Measurements from ENCODE around the gene RXRA.
A peak's percentile ranks its signal among the peaks of the same experiment; 100 is the strongest.

Gene RXRA

DNA sequence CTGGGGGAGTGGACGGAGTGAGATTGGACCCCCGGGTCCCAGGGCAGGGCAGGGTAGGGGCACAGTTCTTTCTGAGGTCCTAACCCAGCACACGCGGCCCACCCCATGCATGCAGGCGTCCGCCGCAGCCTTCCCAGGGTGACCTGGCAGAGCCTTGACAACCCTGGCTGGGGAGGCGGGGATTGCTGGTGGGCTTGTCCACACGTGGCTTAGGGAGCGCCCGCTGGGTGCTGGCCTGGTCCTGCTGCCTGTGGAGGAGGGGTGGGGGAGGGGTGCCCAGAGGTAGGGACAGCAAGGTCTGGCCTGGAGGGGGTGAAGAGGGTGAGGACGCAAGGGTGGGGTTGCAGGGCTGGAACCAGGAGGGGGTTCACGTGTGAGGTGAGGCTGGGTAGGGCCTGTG lies 6.0 kb downstream of the RXRA start:
- Histone ChIP-seq H2AFZ (ENCODE audit: insufficient read depth, low read length, poor library complexity) (no peak overlapping the region), H3K79me2 (ENCODE audit: control insufficient read depth, insufficient read depth, low read length, poor library complexity) (peaks cover 50% of the 10 kb centered on the region), H4K12ac (ENCODE audit: low read depth, low read length) (no peak overlapping the region), H3K4me1 (ENCODE audit: control insufficient read depth in 1 of 2, insufficient read depth in 2 of 2, low read length in 2 of 2) (peaks cover 29 to 30% of the 10 kb centered on the region in 2 experiments), H3K27ac (ENCODE audit: low read depth, low read length) (no peak overlapping the region), H3K36me3 (ENCODE audit: control insufficient read depth in 1 of 2, insufficient read depth in 2 of 2, low read length in 2 of 2) (no peaks in the 10 kb centered on the region), H3K9ac (ENCODE audit: low read length) (no peak overlapping the region), H3K4me2 (ENCODE audit: low read length) (no peak overlapping the region), H2BK120ac (ENCODE audit: insufficient read depth, low read length, poor library complexity) (no peak overlapping the region), H3K14ac (ENCODE audit: low read length) (no peak overlapping the region), H2BK5ac (ENCODE audit: low read depth, low read length, poor library complexity) (no peak overlapping the region), H3K23ac (ENCODE audit: low read length) (no peak overlapping the region), H3K4ac (ENCODE audit: low read depth, low read length) (peak overlapping the region; percentile 71), H3K27me3 (ENCODE audit: insufficient read depth, low read length) (no peaks in the 10 kb centered on the region), H2BK12ac (ENCODE audit: low read length) (no peak overlapping the region), H3K79me1 (ENCODE audit: low read length) (peaks cover 6% of the 10 kb centered on the region), H3K18ac (ENCODE audit: low read length) (no peak overlapping the region), H3K4me3 (ENCODE audit: low read depth, low read length) (no peak overlapping the region), H3K9me3 (ENCODE audit: insufficient read depth, low read depth, low read length) (no peaks in the 10 kb centered on the region), H4K8ac (ENCODE audit: low read depth, low read length) (no peak overlapping the region), H2AK5ac (ENCODE audit: low read length) (no peak overlapping the region), H4K91ac (ENCODE audit: low read depth, low read length) (no peak overlapping the region)
- no CpG with 5 or more reads among the region's 13 CpGs for WGBS (ENCODE audit: extremely low coverage, insufficient coverage, insufficient read length)
- DNase-seq, result no peak

DNA sequence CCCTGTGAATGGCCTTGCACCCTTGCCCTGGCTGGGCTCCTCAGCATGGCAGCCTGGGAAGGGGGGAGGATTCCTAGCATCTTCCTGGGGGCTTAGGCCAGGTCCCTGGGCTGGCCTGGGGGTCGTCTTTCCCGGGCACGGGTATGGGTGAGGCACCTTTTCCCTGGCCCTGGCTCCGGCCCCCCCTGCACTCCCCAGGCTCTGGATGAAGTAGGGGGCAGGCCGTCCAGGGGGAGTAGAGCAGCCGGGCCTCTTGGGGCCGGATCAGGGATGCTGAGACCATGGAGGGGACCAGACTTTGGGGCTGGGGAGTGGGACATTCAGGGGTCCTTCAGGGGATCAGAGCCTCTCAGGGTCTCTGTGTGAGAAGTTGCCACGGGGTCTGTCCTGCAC lies 6.6 kb downstream of the RXRA start:
- no peak overlapping the region for H3K14ac ChIP-seq (ENCODE audit: low read length)
- H3K36me3 ChIP-seq (ENCODE audit: control insufficient read depth in 1 of 2, insufficient read depth in 2 of 2, low read length in 2 of 2), result no peaks in the 10 kb centered on the region
- H3K79me1 ChIP-seq (ENCODE audit: low read length), result peaks cover 5% of the 10 kb centered on the region
- H3K4ac ChIP-seq (ENCODE audit: low read depth, low read length), result peak overlapping the region; percentile 71
- H2AK5ac ChIP-seq (ENCODE audit: low read length), result no peak overlapping the region
- peaks cover 46% of the 10 kb centered on the region for H3K79me2 ChIP-seq (ENCODE audit: control insufficient read depth, insufficient read depth, low read length, poor library complexity)
- DNase-seq, result no peak
- H4K8ac ChIP-seq (ENCODE audit: low read depth, low read length), result no peak overlapping the region
- H3K23ac ChIP-seq (ENCODE audit: low read length), result no peak overlapping the region
- no peak overlapping the region for H3K4me3 ChIP-seq (ENCODE audit: low read depth, low read length)
- peaks cover 23 to 25% of the 10 kb centered on the region in 2 experiments for H3K4me1 ChIP-seq (ENCODE audit: control insufficient read depth in 1 of 2, insufficient read depth in 2 of 2, low read length in 2 of 2)
- H3K27me3 ChIP-seq (ENCODE audit: insufficient read depth, low read length), result no peaks in the 10 kb centered on the region
- H2AFZ ChIP-seq (ENCODE audit: insufficient read depth, low read length, poor library complexity), result no peak overlapping the region
- whole genome bisulfite sequencing (ENCODE audit: extremely low coverage, insufficient coverage, insufficient read length), result no CpG with 5 or more reads among the region's 8 CpGs
- H3K9me3 ChIP-seq (ENCODE audit: insufficient read depth, low read depth, low read length), result no peaks in the 10 kb centered on the region
- no peak overlapping the region for H3K27ac ChIP-seq (ENCODE audit: low read depth, low read length)
- no peak overlapping the region for H3K4me2 ChIP-seq (ENCODE audit: low read length)
- no peak overlapping the region for H4K12ac ChIP-seq (ENCODE audit: low read depth, low read length)
- H4K91ac ChIP-seq (ENCODE audit: low read depth, low read length), result no peak overlapping the region
- no peak overlapping the region for H2BK5ac ChIP-seq (ENCODE audit: low read depth, low read length, poor library complexity)
- H3K9ac ChIP-seq (ENCODE audit: low read length), result no peak overlapping the region
- H2BK120ac ChIP-seq (ENCODE audit: insufficient read depth, low read length, poor library complexity), result no peak overlapping the region
- H2BK12ac ChIP-seq (ENCODE audit: low read length), result no peak overlapping the region
- no peak overlapping the region for H3K18ac ChIP-seq (ENCODE audit: low read length)

DNA sequence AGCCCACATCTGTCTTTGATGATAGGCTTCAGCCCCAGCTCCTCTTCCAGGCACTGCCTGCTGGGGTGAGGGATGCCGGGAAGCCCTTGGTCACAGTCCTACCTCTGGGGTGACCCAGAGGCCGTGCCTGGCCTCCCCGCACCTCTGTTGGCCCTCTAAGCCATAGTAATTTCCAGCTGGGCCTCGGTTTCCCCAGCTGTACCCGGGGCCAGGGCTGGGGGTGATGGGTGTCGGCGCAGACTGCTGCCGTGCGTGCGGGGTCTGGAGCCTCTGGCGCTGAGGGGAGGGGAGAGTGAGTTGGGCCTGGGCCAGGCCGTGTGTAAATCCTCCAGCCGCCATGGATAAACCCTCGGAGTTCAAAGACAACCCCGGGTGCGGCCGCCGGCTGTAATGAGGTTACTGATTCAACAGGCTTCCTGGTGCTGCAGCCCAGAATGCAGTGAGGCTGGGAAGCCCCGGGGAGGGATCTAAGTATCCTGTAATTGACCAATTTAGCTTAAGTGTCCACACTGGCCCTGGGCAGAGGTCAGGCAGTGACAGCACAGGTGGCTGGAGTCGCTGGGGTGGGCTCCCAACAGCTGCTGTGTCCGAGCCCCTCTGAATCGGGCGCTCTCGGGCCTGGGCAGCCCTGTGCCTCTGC lies 7.1 kb downstream of the RXRA start:
- Histone ChIP-seq H3K27ac (ENCODE audit: low read depth, low read length) (no peak overlapping the region), H2AFZ (ENCODE audit: insufficient read depth, low read length, poor library complexity) (no peak overlapping the region), H3K79me1 (ENCODE audit: low read length) (peaks cover 2% of the 10 kb centered on the region), H3K4me3 (ENCODE audit: low read depth, low read length) (no peak overlapping the region), H4K8ac (ENCODE audit: low read depth, low read length) (no peak overlapping the region), H3K4me2 (ENCODE audit: low read length) (no peak overlapping the region), H3K4ac (ENCODE audit: low read depth, low read length) (peak overlapping the region; percentile 5), H2BK120ac (ENCODE audit: insufficient read depth, low read length, poor library complexity) (no peak overlapping the region), H2AK5ac (ENCODE audit: low read length) (no peak overlapping the region), H3K9ac (ENCODE audit: low read length) (no peak overlapping the region), H4K12ac (ENCODE audit: low read depth, low read length) (no peak overlapping the region), H3K4me1 (ENCODE audit: control insufficient read depth in 1 of 2, insufficient read depth in 2 of 2, low read length in 2 of 2) (peaks cover 18 to 22% of the 10 kb centered on the region in 2 experiments), H3K79me2 (ENCODE audit: control insufficient read depth, insufficient read depth, low read length, poor library complexity) (peaks cover 47% of the 10 kb centered on the region), H3K9me3 (ENCODE audit: insufficient read depth, low read depth, low read length) (no peaks in the 10 kb centered on the region), H2BK5ac (ENCODE audit: low read depth, low read length, poor library complexity) (no peak overlapping the region), H3K27me3 (ENCODE audit: insufficient read depth, low read length) (no peaks in the 10 kb centered on the region), H4K91ac (ENCODE audit: low read depth, low read length) (no peak overlapping the region), H3K23ac (ENCODE audit: low read length) (no peak overlapping the region), H3K18ac (ENCODE audit: low read length) (no peak overlapping the region), H3K14ac (ENCODE audit: low read length) (no peak overlapping the region), H3K36me3 (ENCODE audit: control insufficient read depth in 1 of 2, insufficient read depth in 2 of 2, low read length in 2 of 2) (no peaks in the 10 kb centered on the region), H2BK12ac (ENCODE audit: low read length) (no peak overlapping the region)
- no CpG with 5 or more reads among the region's 24 CpGs for WGBS (ENCODE audit: extremely low coverage, insufficient coverage, insufficient read length)
- DNase-seq, result no peak

- Histone ChIP-seq H2AK5ac (ENCODE audit: low read length) (no peak overlapping the region), H2BK120ac (ENCODE audit: insufficient read depth, low read length, poor library complexity) (no peak overlapping the region), H3K9ac (ENCODE audit: low read length) (no peak overlapping the region), H3K14ac (ENCODE audit: low read length) (no peak overlapping the region), H4K91ac (ENCODE audit: low read depth, low read length) (no peak overlapping the region), H3K36me3 (ENCODE audit: control insufficient read depth in 1 of 2, insufficient read depth in 2 of 2, low read length in 2 of 2) (no peaks in the 10 kb centered on the region), H3K4ac (ENCODE audit: low read depth, low read length) (peak overlapping the region; percentile 5), H3K4me1 (ENCODE audit: control insufficient read depth in 1 of 2, insufficient read depth in 2 of 2, low read length in 2 of 2) (peaks cover 15 to 19% of the 10 kb centered on the region in 2 experiments), H3K9me3 (ENCODE audit: insufficient read depth, low read depth, low read length) (no peaks in the 10 kb centered on the region), H2BK5ac (ENCODE audit: low read depth, low read length, poor library complexity) (no peak overlapping the region), H3K18ac (ENCODE audit: low read length) (no peak overlapping the region), H4K12ac (ENCODE audit: low read depth, low read length) (no peak overlapping the region), H2AFZ (ENCODE audit: insufficient read depth, low read length, poor library complexity) (no peak overlapping the region), H3K79me1 (ENCODE audit: low read length) (no peaks in the 10 kb centered on the region), H3K4me2 (ENCODE audit: low read length) (no peak overlapping the region), H3K23ac (ENCODE audit: low read length) (no peak overlapping the region), H4K8ac (ENCODE audit: low read depth, low read length) (no peak overlapping the region), H3K4me3 (ENCODE audit: low read depth, low read length) (no peak overlapping the region), H3K27ac (ENCODE audit: low read depth, low read length) (no peak overlapping the region), H2BK12ac (ENCODE audit: low read length) (no peak overlapping the region), H3K27me3 (ENCODE audit: insufficient read depth, low read length) (no peaks in the 10 kb centered on the region), H3K79me2 (ENCODE audit: control insufficient read depth, insufficient read depth, low read length, poor library complexity) (peaks cover 47% of the 10 kb centered on the region)
- DNase-seq, result no peak
- WGBS (ENCODE audit: extremely low coverage, insufficient coverage, insufficient read length), result no CpG with 5 or more reads among the region's 16 CpGs
Measured at GRCh38 chr9:134333874-134334581, 7.8 kb downstream of the RXRA start.

All from trophoblast cell (in vitro differentiated cells and primary cell).